Measurements from ENCODE around the gene PTPRT.

Gene PTPRT

GRCh38 chr20:43196243-43196642, 6.5 kb upstream of the PTPRT start:
- DNase-seq (ENCODE audit: low spot score) = no peak
- TF ChIP-seq, protein P1, sequence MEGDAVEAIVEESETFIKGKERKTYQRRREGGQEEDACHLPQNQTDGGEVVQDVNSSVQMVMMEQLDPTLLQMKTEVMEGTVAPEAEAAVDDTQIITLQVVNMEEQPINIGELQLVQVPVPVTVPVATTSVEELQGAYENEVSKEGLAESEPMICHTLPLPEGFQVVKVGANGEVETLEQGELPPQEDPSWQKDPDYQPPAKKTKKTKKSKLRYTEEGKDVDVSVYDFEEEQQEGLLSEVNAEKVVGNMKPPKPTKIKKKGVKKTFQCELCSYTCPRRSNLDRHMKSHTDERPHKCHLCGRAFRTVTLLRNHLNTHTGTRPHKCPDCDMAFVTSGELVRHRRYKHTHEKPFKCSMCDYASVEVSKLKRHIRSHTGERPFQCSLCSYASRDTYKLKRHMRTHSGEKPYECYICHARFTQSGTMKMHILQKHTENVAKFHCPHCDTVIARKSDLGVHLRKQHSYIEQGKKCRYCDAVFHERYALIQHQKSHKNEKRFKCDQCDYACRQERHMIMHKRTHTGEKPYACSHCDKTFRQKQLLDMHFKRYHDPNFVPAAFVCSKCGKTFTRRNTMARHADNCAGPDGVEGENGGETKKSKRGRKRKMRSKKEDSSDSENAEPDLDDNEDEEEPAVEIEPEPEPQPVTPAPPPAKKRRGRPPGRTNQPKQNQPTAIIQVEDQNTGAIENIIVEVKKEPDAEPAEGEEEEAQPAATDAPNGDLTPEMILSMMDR (IDR thresholded peaks at IDR 0.05; ENCODE audit: extremely low read depth, insufficient read depth, missing control alignments) = no peak
- in situ Hi-C loops (cut with MboI; ENCODE audit: low pct_unique_long_range_greater_than_20kb, low sequenced_read_pairs, unreplicated experiment) = loop anchor here (25.0 kb wide), 1 partner anchor 1459 kb away; no protein-coding TSS in a partner anchor

DNA sequence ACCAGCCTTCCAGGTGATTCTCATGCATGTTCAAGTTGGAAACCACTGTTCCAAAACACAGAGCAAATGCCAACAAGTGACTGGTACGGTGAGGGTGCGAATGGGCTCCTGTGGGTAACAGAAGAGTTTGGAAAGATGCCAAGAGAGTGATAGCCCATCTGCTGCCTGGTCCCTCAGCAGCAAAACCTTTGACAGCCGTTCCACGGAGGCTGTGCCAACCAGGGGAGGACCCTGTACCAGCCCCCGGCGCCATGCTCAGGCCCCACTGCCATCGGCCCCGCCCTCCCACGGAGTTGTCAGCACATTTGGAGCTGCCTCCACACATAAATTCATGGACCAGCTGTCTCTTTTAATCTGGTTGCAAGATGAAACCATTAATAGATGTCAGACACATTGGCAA, 4.4 kb upstream of the PTPRT start:
- TF ChIP-seq, protein P1 (IDR thresholded peaks at IDR 0.05; ENCODE audit: extremely low read depth, insufficient read depth, missing control alignments) = no peak
- no peak for DNase-seq (ENCODE audit: low spot score)
- in situ Hi-C loops (cut with MboI; ENCODE audit: low pct_unique_long_range_greater_than_20kb, low sequenced_read_pairs, unreplicated experiment) = loop anchor here (25.0 kb wide), 1 partner anchor 1457 kb away; no protein-coding TSS in a partner anchor

DNA sequence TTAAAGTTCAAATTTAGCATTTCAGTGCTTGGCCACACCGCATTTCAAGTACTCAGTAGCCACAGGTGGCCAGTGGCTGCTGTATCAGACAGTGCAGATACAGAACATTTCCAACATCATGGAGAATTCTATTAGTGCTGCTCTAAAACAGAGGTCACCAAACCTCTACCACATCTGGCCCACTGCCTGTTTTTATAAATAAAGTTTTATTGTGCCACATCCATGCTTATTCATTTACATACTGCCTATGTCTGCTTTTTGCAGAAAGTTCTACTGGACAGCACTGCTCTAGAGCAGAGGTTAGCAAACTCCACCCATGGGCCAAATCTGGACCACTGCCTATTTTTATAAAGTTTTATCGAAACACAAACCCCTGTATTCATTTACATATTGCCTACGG, 3.7 kb upstream of the PTPRT start:
- TF ChIP-seq, protein P1 (IDR thresholded peaks at IDR 0.05; ENCODE audit: extremely low read depth, insufficient read depth, missing control alignments) = no peak
- in situ Hi-C loops (cut with MboI; ENCODE audit: low pct_unique_long_range_greater_than_20kb, low sequenced_read_pairs, unreplicated experiment) = loop anchor here (25.0 kb wide), 1 partner anchor 1456 kb away; no protein-coding TSS in a partner anchor
- DNase-seq (ENCODE audit: low spot score) = no peak

GRCh38 chr20:43191946-43192863, 2.5 kb upstream of the PTPRT start:
- TF ChIP-seq, protein P1 (IDR thresholded peaks at IDR 0.05; ENCODE audit: extremely low read depth, insufficient read depth, missing control alignments) = peak; percentile 67
- DNase-seq (ENCODE audit: low spot score) = peak; percentile 62
- in situ Hi-C loops (cut with MboI; ENCODE audit: low pct_unique_long_range_greater_than_20kb, low sequenced_read_pairs, unreplicated experiment) = loop anchor here (25.0 kb wide), 1 partner anchor 1455 kb away; no protein-coding TSS in a partner anchor

DNA sequence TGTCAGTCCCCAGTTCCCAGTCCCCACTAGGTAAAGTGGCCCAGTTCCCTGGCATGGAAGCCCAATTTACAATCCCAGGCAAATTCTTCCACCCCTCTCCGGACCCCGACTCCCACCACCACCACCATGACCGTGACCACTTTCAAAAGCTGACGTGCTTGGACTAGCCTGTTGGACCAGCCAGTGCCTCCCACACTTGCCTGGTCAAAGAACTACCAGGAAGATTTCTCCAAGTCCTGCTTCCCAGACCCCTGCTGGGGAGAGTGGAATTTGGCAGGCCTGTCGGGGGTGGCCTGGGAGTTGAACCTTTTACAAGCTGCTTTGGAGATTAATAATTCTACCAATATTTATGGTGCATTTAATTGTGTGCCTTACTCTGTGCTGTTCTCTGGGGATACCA, 1.4 kb upstream of the PTPRT start:
- no peak for DNase-seq (ENCODE audit: low spot score)
- in situ Hi-C loops (cut with MboI; ENCODE audit: low pct_unique_long_range_greater_than_20kb, low sequenced_read_pairs, unreplicated experiment) = loop anchor here (25.0 kb wide), 1 partner anchor 1454 kb away; no protein-coding TSS in a partner anchor
- TF ChIP-seq, protein P1 (IDR thresholded peaks at IDR 0.05; ENCODE audit: extremely low read depth, insufficient read depth, missing control alignments) = no peak

- in situ Hi-C loops (cut with MboI; ENCODE audit: low pct_unique_long_range_greater_than_20kb, low sequenced_read_pairs, unreplicated experiment) = loop anchor here (25.0 kb wide), 1 partner anchor 1453 kb away; no protein-coding TSS in a partner anchor
- no peak for DNase-seq (ENCODE audit: low spot score)
- TF ChIP-seq, protein P1 (IDR thresholded peaks at IDR 0.05; ENCODE audit: extremely low read depth, insufficient read depth, missing control alignments) = no peak
Measured at GRCh38 chr20:43190332-43190953, 737 bp upstream of the PTPRT start.

All from GM13977 (cell line).